Common myeloid progenitor, CD34-positive (primary cell): ENCODE measurements around the gene SPINK4.

ENCODE experiments used
- CTCF ChIA-PET: fragments of 350-600 bp; sonication (Branson Sonifier 250); formaldehyde crosslinking; loops from one replicate; lab custom pipeline; 2021; ENCODE audit warnings: antibody characterized with exemption; lab: Charles Lee
- POLR2A ChIA-PET: fragments of 350-600 bp; sonication (Branson Sonifier 250); formaldehyde crosslinking; loops from one replicate; lab custom pipeline; 2021; ENCODE audit warnings: antibody characterized with exemption; lab: Charles Lee
- DNase-seq, 3 donors: peaks; one replicate each; pipeline versions ENCODE4 v3.0.0 to v3.0.0-alpha.2; 2013
- H3K27ac ChIP-seq, 2 experiments: 1 replicate in 1 of 2; 2 replicates in 1 of 2; pipeline ENCODE4 v1.7.0; 2013; ENCODE audit warnings: inconsistent platforms in 2 of 2, low read length in 2 of 2, mild to moderate bottlenecking in 2 of 2, low read depth in 1 of 2, moderate library complexity in 1 of 2; ENCODE audit not compliant: severe bottlenecking in 2 of 2, insufficient read depth in 1 of 2, poor library complexity in 1 of 2
- H3K27me3 ChIP-seq, 5 experiments: replicated peaks in 2 of 5; 1 replicate in 3 of 5; 2 replicates in 2 of 5; pipeline versions ENCODE4 v1.6.1 to v1.7.0; 2013; ENCODE audit warnings: low read length in 4 of 5, mild to moderate bottlenecking in 2 of 5, moderate library complexity in 2 of 5, inconsistent platforms in 1 of 5; ENCODE audit not compliant: insufficient read depth in 5 of 5, control insufficient read depth in 4 of 5
- H3K36me3 ChIP-seq, 4 experiments: 1 replicate in 2 of 4; 2 replicates in 2 of 4; pipeline versions ENCODE4 v1.6.1 to v1.7.0; 2013; ENCODE audit warnings: low read length in 3 of 4, control low read depth in 1 of 4, mild to moderate bottlenecking in 1 of 4; ENCODE audit not compliant: control insufficient read depth in 4 of 4, insufficient read depth in 4 of 4
- H3K4me1 ChIP-seq, 4 experiments: 1 replicate in 3 of 4; 2 replicates in 1 of 4; pipeline versions ENCODE4 v1.6.1 to v1.7.1; 2013; ENCODE audit warnings: low read length in 3 of 4, mild to moderate bottlenecking in 3 of 4, control low read depth in 1 of 4, inconsistent platforms in 1 of 4, moderate library complexity in 1 of 4; ENCODE audit not compliant: control insufficient read depth in 4 of 4, insufficient read depth in 4 of 4; ENCODE audit errors: control extremely low read depth in 1 of 4
- H3K4me3 ChIP-seq, 7 experiments: 1 replicate in 4 of 7; 2 replicates in 3 of 7; pipeline versions ENCODE4 v1.5.1 to v1.7.0; 2013; ENCODE audit warnings: mild to moderate bottlenecking in 7 of 7, low read length in 6 of 7, moderate library complexity in 6 of 7, inconsistent platforms in 2 of 7, low read depth in 2 of 7, control low read depth in 1 of 7; ENCODE audit not compliant: insufficient read depth in 4 of 7, control insufficient read depth in 1 of 7; ENCODE audit errors: extremely low read depth in 1 of 7
- H3K9me3 ChIP-seq, 5 experiments: 1 replicate in 4 of 5; 2 replicates in 1 of 5; pipeline versions ENCODE4 v1.6.1 to v1.7.1; 2013; ENCODE audit warnings: low read length in 4 of 5, mild to moderate bottlenecking in 2 of 5, inconsistent platforms in 1 of 5, low read depth in 1 of 5, moderate library complexity in 1 of 5; ENCODE audit not compliant: control insufficient read depth in 4 of 5, insufficient read depth in 2 of 5; ENCODE audit errors: control extremely low read depth in 1 of 5
- WGBS: methylation state at CpG from one replicate; pipeline ENCODE4 v1.1.5; 2013; ENCODE audit not compliant: insufficient coverage; 5-methylcytosine and 5-hydroxymethylcytosine counted together

SPINK4 gene

GRCh38 chr9:33202018-33202417 is 37.9 kb upstream of the SPINK4 start:
- ChIA-PET POLR2A (no interaction called here), CTCF (interaction anchor here (0.6 to 3.1 kb wide), 7 partner anchors 8 to 50 kb away, joined by 3 to 12 read pairs (median 4); no protein-coding TSS in a partner anchor)
- WGBS: 90% methylated on average over 1 of the region's 1 CpG
- no peaks in the 10 kb centered on the region for H3K36me3 ChIP-seq
- DNase-seq: no peak
- H3K27ac ChIP-seq: no peak overlapping the region
- no peaks in the 10 kb centered on the region for H3K9me3 ChIP-seq
- peaks cover 0 to 11% (median 5%) of the 10 kb centered on the region in 4 experiments for H3K4me1 ChIP-seq
- H3K4me3 ChIP-seq: no peak overlapping the region
- no peaks in the 10 kb centered on the region for H3K27me3 ChIP-seq

GRCh38 chr9:33202552-33203201 is 37.3 kb upstream of the SPINK4 start:
- WGBS: 35% methylated on average over 11 of the region's 11 CpGs
- H3K9me3 ChIP-seq: no peaks in the 10 kb centered on the region
- no peaks in the 10 kb centered on the region for H3K27me3 ChIP-seq
- ChIA-PET POLR2A (interaction anchor here (0.9 to 1.1 kb wide), 2 partner anchors 23 to 66 kb away, joined by 4 to 6 read pairs; no protein-coding TSS in a partner anchor), CTCF (interaction anchor here (0.6 to 3.1 kb wide), 7 partner anchors 8 to 51 kb away, joined by 3 to 12 read pairs (median 4); no protein-coding TSS in a partner anchor)
- H3K36me3 ChIP-seq: no peaks in the 10 kb centered on the region
- peaks cover 0 to 11% (median 5%) of the 10 kb centered on the region in 4 experiments for H3K4me1 ChIP-seq
- DNase-seq: peak; percentile 78 to 89 (median 85)
- H3K4me3 ChIP-seq: peak overlapping the region in 2 of 7 experiments; percentile 13 to 33
- no peak overlapping the region for H3K27ac ChIP-seq

GRCh38 chr9:33209394-33209793 is 30.6 kb upstream of the SPINK4 start:
- no peak for DNase-seq
- POLR2A ChIA-PET: interaction anchor here (0.6 kb wide), 1 partner anchor 65 kb away, joined by 3 read pairs; no protein-coding TSS in a partner anchor
- Histone ChIP-seq H3K4me1 (no peaks in the 10 kb centered on the region), H3K4me3 (no peak overlapping the region), H3K9me3 (no peaks in the 10 kb centered on the region), H3K36me3 (no peaks in the 10 kb centered on the region), H3K27me3 (no peaks in the 10 kb centered on the region), H3K27ac (no peak overlapping the region)
- CTCF ChIA-PET: no interaction called here
- 100% methylated on average over 1 of the region's 1 CpG for WGBS

GRCh38 chr9:33210006-33210715 is 29.8 kb upstream of the SPINK4 start:
- CTCF ChIA-PET: interaction anchor here (1.0 kb wide), 1 partner anchor 8 kb away, joined by 3 read pairs; no protein-coding TSS in a partner anchor
- Histone ChIP-seq H3K9me3 (no peaks in the 10 kb centered on the region), H3K27ac (no peak overlapping the region), H3K4me1 (no peaks in the 10 kb centered on the region), H3K4me3 (no peak overlapping the region), H3K36me3 (no peaks in the 10 kb centered on the region), H3K27me3 (no peaks in the 10 kb centered on the region)
- POLR2A ChIA-PET: no interaction called here
- DNase-seq: no peak
- no CpG with 5 or more reads among the region's 4 CpGs for WGBS

GRCh38 chr9:33211695-33212393 is 28.1 kb upstream of the SPINK4 start:
- 95% methylated on average over 2 of the region's 3 CpGs for WGBS
- DNase-seq: no peak
- ChIA-PET CTCF (interaction anchor here (1.6 kb wide), 1 partner anchor 10 kb away, joined by 4 read pairs; no protein-coding TSS in a partner anchor), POLR2A (no interaction called here)
- no peaks in the 10 kb centered on the region for H3K36me3 ChIP-seq
- H3K4me1 ChIP-seq: no peaks in the 10 kb centered on the region
- H3K4me3 ChIP-seq: no peak overlapping the region
- no peaks in the 10 kb centered on the region for H3K9me3 ChIP-seq
- H3K27me3 ChIP-seq: no peaks in the 10 kb centered on the region
- no peak overlapping the region for H3K27ac ChIP-seq

GRCh38 chr9:33220681-33221567 is 19.0 kb upstream of the SPINK4 start:
- ChIA-PET CTCF (interaction anchor here (1.2 kb wide), 1 partner anchor 12 kb away, joined by 3 read pairs; no protein-coding TSS in a partner anchor), POLR2A (no interaction called here)
- H3K9me3 ChIP-seq: no peaks in the 10 kb centered on the region
- H3K4me3 ChIP-seq: no peak overlapping the region
- no peaks in the 10 kb centered on the region for H3K36me3 ChIP-seq
- WGBS: 75% methylated on average over 8 of the region's 14 CpGs
- DNase-seq: no peak
- peaks cover 4 to 18% (median 13%) of the 10 kb centered on the region in 4 experiments for H3K4me1 ChIP-seq
- H3K27me3 ChIP-seq: peaks cover 0 to 2% (median 0%) of the 10 kb centered on the region in 5 experiments
- H3K27ac ChIP-seq: no peak overlapping the region
